ENCODE measurements around the gene GLB1L. TPM values are rescaled to one million over a fixed set of nuclear protein-coding genes. Genes with fewer than 3 reads are reported as not detected.

Gene GLB1L
- total and polyA plus RNA-seq, 2 of the 8 experiments (the other 6 are each of a cell fraction or from before 2014, with no cell fraction given), result 3.7 to 4.0 TPM

DNA sequence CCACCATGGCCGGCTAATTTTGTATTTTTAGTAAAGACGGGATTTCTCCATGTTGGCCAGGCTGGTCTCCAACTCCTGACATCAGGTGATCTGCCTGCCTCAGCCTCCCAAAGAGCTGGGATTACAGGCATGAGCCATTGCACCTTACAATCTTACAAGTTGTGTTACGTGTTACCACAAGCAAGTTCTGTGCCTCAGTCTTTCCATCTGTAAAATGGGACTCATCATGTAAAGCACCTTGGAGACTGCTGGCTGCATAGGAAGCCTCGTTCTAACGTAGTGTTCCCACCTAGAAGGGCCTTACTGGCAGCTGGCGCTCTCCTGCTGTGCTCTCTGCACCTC lies 43.9 kb upstream of the GLB1L start:
- POLR2A ChIA-PET (ENCODE audit: partially characterized antibody), result interaction anchor here (0.9 to 3.4 kb wide), 3 partner anchors 10 to 46 kb away, joined by 3 to 19 read pairs (median 3); no protein-coding TSS in a partner anchor
- H2BK120ac ChIP-seq (replicated peaks; ENCODE audit: low read depth, low read length), result no peak overlapping the region
- 0 out of 4 replicates have a peak, but pooled peaks cover 0 to 5% of the 10 kb centered on the region in 2 experiments for H3K9me3 ChIP-seq (ENCODE audit: insufficient read depth in 2 of 2, low read depth in 1 of 2, low read length in 1 of 2)
- no peak overlapping the region for H3K4ac ChIP-seq (replicated peaks; ENCODE audit: insufficient read length, low read depth, low read length)
- H2BK15ac ChIP-seq (ENCODE audit: low read length), result no peak overlapping the region
- no peak overlapping the region for H2BK5ac ChIP-seq (ENCODE audit: low read depth, low read length)
- no peak overlapping the region for H3K14ac ChIP-seq (ENCODE audit: insufficient read length)
- no peak overlapping the region for H2AK5ac ChIP-seq (ENCODE audit: low read depth, low read length)
- no peak overlapping the region for H2AFZ ChIP-seq (ENCODE audit: low read length)
- FAIRE-seq (no peak), DNase-seq (ENCODE audit: low read depth in 1 of 2, low spot score in 2 of 2) (no peak)
- peaks cover 1% of the 10 kb centered on the region; the same call in 1 of the 2 replicates for H3K23me2 ChIP-seq (ENCODE audit: low read depth, low read length)
- no peaks in the 10 kb centered on the region for H3K79me1 ChIP-seq (ENCODE audit: low read depth, low read length)
- no peaks in the 10 kb centered on the region; a peak in 1 of 8 replicates for H3K36me3 ChIP-seq (ENCODE audit: control insufficient read depth in 2 of 4, insufficient read depth in 4 of 4, low read length in 3 of 4)
- no peak overlapping the region for H2BK20ac ChIP-seq (ENCODE audit: low read length)
- CTCF ChIA-PET (ENCODE audit: partially characterized antibody), result interaction anchor here (0.7 to 9.0 kb wide), 8 partner anchors 8 to 230 kb away, joined by 3 to 220 read pairs (median 4); partner anchors contain the start of genes DNAJB2, GLB1L, PTPRN and STK16
- no peaks in the 10 kb centered on the region for H3K79me2 ChIP-seq (ENCODE audit: control insufficient read depth in 1 of 2, insufficient read depth in 2 of 2, low read length in 2 of 2)
- H3K9ac ChIP-seq (replicated peaks in 1 of 4; ENCODE audit: extremely low read depth in 1 of 4, low read depth in 3 of 4, low read length in 3 of 4), result no peak overlapping the region
- peaks cover 0 to 10% (median 7%) of the 10 kb centered on the region in 4 experiments; a peak in 6 of 7 replicates for H3K4me1 ChIP-seq (replicated peaks in 1 of 4; ENCODE audit: control insufficient read depth in 3 of 4, insufficient read depth in 4 of 4, low read length in 3 of 4)
- peaks cover 0 to 8% (median 3%) of the 10 kb centered on the region in 4 experiments; a peak in 3 of 7 replicates for H3K27me3 ChIP-seq (replicated peaks in 1 of 4; ENCODE audit: control insufficient read depth in 3 of 4, extremely low read depth in 1 of 4, insufficient read depth in 3 of 4, low read length in 3 of 4)
- no peak overlapping the region for H4K8ac ChIP-seq (ENCODE audit: extremely low read depth, insufficient read depth, low read length)
- no peak overlapping the region for H2BK12ac ChIP-seq (ENCODE audit: low read depth, low read length)
- H3K4me3 ChIP-seq (ENCODE audit: extremely low read depth in 1 of 4, insufficient read depth in 2 of 4, low read depth in 3 of 4, low read length in 4 of 4), result no peak overlapping the region
- peaks cover 0 to 2% of the 10 kb centered on the region in 2 experiments for H4K20me1 ChIP-seq (replicated peaks in 1 of 2; ENCODE audit: control insufficient read depth in 1 of 2, insufficient read depth in 2 of 2, low read length in 2 of 2)
- no peak overlapping the region for H3K18ac ChIP-seq (ENCODE audit: extremely low read depth, low read length)
- H3K56ac ChIP-seq (replicated peaks; ENCODE audit: insufficient read length, low read depth, low read length), result no peak overlapping the region
- H4K91ac ChIP-seq (replicated peaks; ENCODE audit: insufficient read length, low read length), result no peak overlapping the region
- no peak overlapping the region for H3K4me2 ChIP-seq (ENCODE audit: insufficient read depth in 1 of 2, low read depth in 2 of 2, low read length in 2 of 2)
- H3K23ac ChIP-seq (ENCODE audit: insufficient read length), result no peak overlapping the region
- H3K27ac ChIP-seq (ENCODE audit: low read depth, low read length), result no peak overlapping the region
- WGBS, 2 experiments (ENCODE audit: extremely low coverage in 1 of 2, insufficient coverage in 1 of 2, insufficient read length in 1 of 2, insufficient replicate concordance in 2 of 2, low coverage in 1 of 2, low lambda C conversion rate in 2 of 2, missing lambda C conversion rate in 1 of 2), result 93% methylated on average over 6 of the region's 6 CpGs; no CpG with 5 or more reads in 1 of the 2 experiments
- no peak overlapping the region for H4K5ac ChIP-seq (ENCODE audit: insufficient read length, low read depth, low read length)
- TF ChIP-seq, protein P1, sequence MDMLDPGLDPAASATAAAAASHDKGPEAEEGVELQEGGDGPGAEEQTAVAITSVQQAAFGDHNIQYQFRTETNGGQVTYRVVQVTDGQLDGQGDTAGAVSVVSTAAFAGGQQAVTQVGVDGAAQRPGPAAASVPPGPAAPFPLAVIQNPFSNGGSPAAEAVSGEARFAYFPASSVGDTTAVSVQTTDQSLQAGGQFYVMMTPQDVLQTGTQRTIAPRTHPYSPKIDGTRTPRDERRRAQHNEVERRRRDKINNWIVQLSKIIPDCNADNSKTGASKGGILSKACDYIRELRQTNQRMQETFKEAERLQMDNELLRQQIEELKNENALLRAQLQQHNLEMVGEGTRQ (IDR thresholded peaks at IDR 0.05; ENCODE audit: low read length), result no peak
- TF ChIP-seq KDM1A (IDR thresholded peaks at IDR 0.05; ENCODE audit: borderline replicate concordance, low read length) (no peak), JUND (IDR thresholded peaks at IDR 0.05; ENCODE audit: low read length) (no peak), RAD21 (IDR thresholded peaks at IDR 0.05 in 1 of 2, conservative IDR thresholded peaks at IDR 0.05 in 1 of 2; ENCODE audit: low read depth in 2 of 2, low read length in 2 of 2) (no peak), POLR2AphosphoS5 (IDR thresholded peaks at IDR 0.05; ENCODE audit: low read depth, low read length) (no peak), SIN3A (conservative IDR thresholded peaks at IDR 0.05 in 1 of 2, IDR thresholded peaks at IDR 0.05 in 1 of 2; ENCODE audit: low read depth in 1 of 2, low read length in 2 of 2) (no peak), FOSL1 (IDR thresholded peaks at IDR 0.05; ENCODE audit: insufficient read depth, low read depth, low read length) (no peak), RBBP5 (IDR thresholded peaks at IDR 0.05; ENCODE audit: borderline replicate concordance, low read depth, low read length) (no peak), KDM4A (IDR thresholded peaks at IDR 0.05; ENCODE audit: low read depth, low read length, severe bottlenecking) (no peak), CHD1 (IDR thresholded peaks at IDR 0.05; ENCODE audit: low read depth, low read length) (no peak), EZH2 (IDR thresholded peaks at IDR 0.05; ENCODE audit: low read depth, low read length, severe bottlenecking) (no peak), RFX5 (IDR thresholded peaks at IDR 0.05; ENCODE audit: borderline replicate concordance, low read depth, low read length) (no peak)
